Endothelial cell of umbilical vein (primary cell): ENCODE data around the gene ZNF462.

Experiments
- EZH2 ChIP-seq: IDR thresholded peaks from 2 replicates; pipeline ENCODE4 v1.6.1; 2012; ENCODE audit warnings: borderline replicate concordance, low read depth, mild to moderate bottlenecking, moderate library complexity, low read length, inconsistent platforms; ENCODE audit not compliant: severe bottlenecking
- POLR2A ChIP-seq: IDR thresholded peaks from 2 replicates; pipeline ENCODE4 v1.6.1; 2012; ENCODE audit warnings: low read depth, mild to moderate bottlenecking, control low read depth, low read length
- POLR2AphosphoS5 ChIP-seq: IDR thresholded peaks from 2 replicates; pipeline ENCODE4 v1.6.1; 2012; ENCODE audit warnings: low read depth, mild to moderate bottlenecking, control low read depth, low read length, moderate library complexity; ENCODE audit not compliant: insufficient read depth
- TF ChIP-seq, protein P1 (sequence below), 2 donors: IDR thresholded peaks; 1 replicate in 1 of 2; 2 replicates in 1 of 2; pipeline ENCODE4 v1.5.1; 2011; ENCODE audit warnings: low read length in 2 of 2, mild to moderate bottlenecking in 2 of 2, moderate library complexity in 2 of 2, control low read depth in 1 of 2, inconsistent platforms in 1 of 2, low read depth in 1 of 2; ENCODE audit not compliant: insufficient read depth in 1 of 2; ENCODE audit errors: extremely low read depth in 1 of 2
- TF ChIP-seq, protein P2 (sequence below): IDR thresholded peaks from 2 replicates; pipeline ENCODE4 v1.6.1; 2011; ENCODE audit not compliant: insufficient read depth, insufficient read length

DNA sequence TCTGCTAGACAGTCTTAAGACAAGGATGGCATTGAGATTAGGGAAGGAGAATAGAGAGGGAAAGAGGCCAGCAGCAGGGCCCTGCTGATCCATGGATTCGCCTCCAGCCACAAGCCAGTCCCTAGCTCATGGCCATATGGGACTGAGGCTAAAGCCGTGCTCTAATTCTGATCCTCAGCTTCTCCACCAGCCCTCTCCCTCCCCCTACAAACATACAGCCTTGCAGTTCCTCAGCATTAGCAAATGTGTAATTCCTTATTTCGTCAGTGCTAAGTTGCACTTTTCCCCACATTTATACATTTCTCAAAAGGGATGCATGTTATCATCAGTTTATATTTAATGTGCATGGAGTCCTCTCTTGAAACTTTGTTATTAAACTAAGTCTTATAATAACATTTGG is 34.8 kb downstream of the ZNF462 start:
- TF ChIP-seq EZH2 (no peak), POLR2AphosphoS5 (no peak), POLR2A (no peak)
- TF ChIP-seq, protein P1, sequence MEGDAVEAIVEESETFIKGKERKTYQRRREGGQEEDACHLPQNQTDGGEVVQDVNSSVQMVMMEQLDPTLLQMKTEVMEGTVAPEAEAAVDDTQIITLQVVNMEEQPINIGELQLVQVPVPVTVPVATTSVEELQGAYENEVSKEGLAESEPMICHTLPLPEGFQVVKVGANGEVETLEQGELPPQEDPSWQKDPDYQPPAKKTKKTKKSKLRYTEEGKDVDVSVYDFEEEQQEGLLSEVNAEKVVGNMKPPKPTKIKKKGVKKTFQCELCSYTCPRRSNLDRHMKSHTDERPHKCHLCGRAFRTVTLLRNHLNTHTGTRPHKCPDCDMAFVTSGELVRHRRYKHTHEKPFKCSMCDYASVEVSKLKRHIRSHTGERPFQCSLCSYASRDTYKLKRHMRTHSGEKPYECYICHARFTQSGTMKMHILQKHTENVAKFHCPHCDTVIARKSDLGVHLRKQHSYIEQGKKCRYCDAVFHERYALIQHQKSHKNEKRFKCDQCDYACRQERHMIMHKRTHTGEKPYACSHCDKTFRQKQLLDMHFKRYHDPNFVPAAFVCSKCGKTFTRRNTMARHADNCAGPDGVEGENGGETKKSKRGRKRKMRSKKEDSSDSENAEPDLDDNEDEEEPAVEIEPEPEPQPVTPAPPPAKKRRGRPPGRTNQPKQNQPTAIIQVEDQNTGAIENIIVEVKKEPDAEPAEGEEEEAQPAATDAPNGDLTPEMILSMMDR (IDR thresholded peaks at IDR 0.05; ENCODE audit: extremely low read depth in 1 of 2, insufficient read depth in 1 of 2, low read depth in 1 of 2, low read length in 2 of 2): no peak
- TF ChIP-seq, protein P2, sequence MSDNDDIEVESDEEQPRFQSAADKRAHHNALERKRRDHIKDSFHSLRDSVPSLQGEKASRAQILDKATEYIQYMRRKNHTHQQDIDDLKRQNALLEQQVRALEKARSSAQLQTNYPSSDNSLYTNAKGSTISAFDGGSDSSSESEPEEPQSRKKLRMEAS: no peak
